DMS114 treated with DMSO at 0.1 percent for 48 hours (cell line): Measurements from ENCODE around the gene FBXL19.
A peak's percentile ranks its signal among the peaks of the same experiment; 100 is the strongest.
"Not testable (repeated sequence)": the region's sequence is repeated elsewhere in the genome, so short reads cannot be mapped to it uniquely, and the experiment has no call there.

ENCODE experiments used
- DNase-seq: peaks from one replicate; lab custom pipeline; 2025; ENCODE audit not compliant: unreplicated experiment; lab: John Stamatoyannopoulos, UW

Gene FBXL19, protein sequence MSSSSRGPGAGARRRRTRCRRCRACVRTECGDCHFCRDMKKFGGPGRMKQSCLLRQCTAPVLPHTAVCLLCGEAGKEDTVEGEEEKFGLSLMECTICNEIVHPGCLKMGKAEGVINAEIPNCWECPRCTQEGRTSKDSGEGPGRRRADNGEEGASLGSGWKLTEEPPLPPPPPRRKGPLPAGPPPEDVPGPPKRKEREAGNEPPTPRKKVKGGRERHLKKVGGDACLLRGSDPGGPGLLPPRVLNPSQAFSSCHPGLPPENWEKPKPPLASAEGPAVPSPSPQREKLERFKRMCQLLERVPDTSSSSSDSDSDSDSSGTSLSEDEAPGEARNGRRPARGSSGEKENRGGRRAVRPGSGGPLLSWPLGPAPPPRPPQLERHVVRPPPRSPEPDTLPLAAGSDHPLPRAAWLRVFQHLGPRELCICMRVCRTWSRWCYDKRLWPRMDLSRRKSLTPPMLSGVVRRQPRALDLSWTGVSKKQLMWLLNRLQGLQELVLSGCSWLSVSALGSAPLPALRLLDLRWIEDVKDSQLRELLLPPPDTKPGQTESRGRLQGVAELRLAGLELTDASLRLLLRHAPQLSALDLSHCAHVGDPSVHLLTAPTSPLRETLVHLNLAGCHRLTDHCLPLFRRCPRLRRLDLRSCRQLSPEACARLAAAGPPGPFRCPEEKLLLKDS

DNA sequence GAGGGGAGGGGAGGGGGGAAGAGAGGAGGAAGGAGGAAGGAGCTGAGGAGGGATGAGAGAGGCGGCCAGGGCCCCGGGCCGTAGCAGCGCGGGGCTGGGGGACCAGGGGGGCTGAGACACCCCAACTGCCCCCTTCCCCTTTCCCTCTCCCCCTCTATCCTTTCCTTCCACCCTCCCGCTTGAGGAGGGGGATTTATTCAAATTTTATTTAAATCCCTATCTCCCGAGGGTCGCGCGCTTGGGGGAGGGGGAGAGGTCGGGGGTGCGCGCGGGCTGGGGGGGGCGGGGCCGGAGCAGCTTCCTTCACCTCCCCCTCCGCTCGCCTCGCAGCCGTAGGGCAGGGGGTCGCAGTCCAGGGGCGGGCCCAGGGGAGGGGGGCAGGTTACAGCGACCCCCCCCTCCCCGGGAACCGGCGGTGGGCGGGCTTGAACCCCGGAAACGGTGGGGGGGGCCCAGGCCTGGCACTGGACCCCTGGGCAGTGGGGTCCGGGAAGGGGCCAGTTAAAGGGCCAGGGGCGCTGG is at the start of gene FBXL19:
FBXL19 (plus strand) TSS at position 19 of the 522 bp plus-strand sequence. CDS start 2,183 bp downstream, outside the sequence.
- DNase-seq: no peak

DNA sequence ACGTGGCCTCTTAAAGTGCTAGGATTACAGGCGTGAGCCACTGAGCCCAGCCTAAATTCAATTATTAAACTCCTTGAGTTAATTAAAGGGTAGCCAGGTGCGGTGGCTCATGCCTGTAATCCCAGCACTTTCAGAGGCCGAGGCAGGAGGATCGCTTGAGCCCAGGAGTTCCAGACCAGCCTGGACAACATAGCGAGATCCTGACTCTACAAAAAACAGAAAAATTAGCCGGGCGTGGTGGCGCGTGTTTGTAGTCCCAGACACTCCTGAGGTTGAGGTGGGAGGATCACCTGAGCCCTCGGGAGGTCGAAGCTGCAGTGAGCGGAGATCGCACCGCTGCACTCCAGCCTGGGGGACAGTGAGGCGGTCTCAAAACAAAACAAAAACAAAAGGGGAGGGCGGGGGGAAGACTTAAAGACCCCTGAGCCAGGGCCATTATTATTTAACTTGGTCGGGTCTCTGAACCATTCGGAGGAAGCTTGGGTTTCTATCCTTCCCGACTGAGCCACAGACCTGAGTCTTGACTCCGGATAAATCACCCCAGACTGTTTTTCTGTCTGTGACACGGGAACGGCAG is 49.0 kb upstream of the FBXL19 start:
- DNase-seq: no peak

DNA sequence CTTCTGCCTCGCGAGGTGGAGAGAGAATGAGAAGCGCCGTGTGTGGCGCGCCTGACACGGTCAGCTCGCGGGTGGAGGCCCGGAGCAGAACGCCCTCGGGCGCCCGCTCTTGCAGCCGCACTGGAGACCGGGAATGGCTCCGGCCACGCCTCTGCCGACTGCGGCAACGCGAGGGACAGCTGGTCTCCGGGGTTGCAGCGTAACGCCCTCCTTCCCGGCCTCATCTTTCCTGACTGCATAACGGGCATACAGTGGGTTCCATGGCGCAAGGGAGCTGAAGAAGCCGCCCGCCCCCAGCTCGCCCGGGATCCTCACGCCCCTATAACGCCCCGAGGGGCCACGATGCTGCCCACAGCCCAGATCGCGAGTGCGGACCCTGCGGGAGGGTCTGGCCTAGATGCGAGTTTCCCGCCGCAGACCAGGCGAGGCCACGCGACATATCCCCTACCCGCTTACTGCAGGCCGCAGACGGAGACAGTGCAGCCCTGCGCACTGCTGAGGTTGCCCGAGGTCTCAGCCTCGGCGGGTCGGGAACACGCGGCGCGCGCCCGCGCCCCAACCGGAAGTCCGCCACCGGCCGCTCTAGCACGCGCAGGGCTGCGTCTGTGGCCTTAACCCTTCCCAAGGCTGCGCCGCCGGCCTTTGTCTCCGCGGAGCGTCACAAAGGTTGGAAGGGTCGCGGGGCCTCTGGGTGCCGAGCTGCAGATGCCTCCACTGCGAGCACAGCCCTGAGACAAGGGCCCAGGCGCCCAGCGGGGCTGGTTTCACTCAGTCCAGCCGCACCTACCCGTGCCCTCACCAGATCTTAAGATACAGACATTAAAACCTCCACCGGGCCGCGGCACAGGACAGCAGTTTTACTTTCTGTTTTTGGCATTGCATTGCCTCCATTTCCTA is 48.3 kb upstream of the FBXL19 start:
- DNase-seq: peak; percentile 69

DNA sequence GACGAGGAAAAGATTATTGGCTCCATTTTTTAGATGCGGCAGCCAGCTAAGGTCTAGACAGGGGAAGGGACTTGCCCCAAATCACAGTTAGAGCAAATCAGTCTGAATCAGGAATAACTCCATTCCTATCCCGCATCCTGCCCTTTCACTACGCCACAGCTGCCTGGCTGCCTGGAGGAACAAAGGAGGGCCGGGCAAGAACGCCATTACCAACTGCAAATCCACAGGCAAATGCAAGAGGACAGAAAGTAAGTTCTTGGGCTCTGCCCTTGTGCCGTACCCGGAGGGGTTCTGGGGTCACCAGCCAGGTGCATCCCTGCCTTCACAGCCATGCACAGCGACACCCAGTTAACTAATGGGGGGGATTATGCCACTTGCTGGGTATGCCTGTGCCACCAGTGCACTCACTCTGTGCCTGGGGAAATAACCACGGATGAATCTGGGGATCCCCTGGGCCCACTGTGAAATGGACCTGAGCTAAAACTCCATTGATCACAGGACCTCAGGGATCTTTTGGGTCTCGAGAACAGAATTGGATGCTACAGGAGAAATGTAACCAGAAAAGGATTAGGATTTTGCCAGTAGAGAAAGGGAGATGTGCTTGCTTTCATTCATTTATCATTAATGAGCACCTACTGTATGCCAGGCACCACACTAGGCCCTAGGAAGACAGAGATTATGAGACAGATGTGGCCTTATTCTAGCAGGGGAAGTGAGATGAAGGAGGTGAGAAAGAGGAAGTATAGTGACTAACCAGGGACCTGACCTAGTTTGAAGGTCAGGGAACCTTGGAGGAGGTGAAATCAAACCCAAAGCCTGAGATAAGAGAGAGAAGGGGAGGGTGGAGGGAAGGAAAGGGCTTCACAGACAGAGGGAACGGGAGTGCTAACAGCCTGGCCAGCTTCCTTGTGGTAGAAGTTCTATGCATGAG is 47.2 kb upstream of the FBXL19 start:
- DNase-seq: peak; percentile 29

DNA sequence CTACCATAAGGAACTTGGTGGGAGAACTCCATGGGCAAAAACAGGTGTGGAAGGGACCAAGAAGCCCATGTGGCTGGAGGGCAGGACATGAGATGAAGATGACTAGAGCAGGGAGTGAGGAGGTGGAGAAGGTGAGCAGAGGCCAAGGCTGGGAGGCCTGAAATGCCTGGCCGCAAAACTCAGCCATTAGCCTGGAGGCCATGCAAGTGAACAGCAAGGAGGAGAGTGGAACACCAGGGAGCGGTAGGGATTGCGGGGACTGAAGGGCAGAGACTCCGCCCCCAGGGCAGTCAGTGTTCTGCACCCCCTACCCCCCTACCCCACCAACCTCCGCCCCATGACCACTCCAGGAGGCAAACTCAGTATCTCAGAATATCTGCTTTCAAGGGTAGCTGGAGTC is 46.5 kb upstream of the FBXL19 start:
- peak; percentile 12 for DNase-seq

DNA sequence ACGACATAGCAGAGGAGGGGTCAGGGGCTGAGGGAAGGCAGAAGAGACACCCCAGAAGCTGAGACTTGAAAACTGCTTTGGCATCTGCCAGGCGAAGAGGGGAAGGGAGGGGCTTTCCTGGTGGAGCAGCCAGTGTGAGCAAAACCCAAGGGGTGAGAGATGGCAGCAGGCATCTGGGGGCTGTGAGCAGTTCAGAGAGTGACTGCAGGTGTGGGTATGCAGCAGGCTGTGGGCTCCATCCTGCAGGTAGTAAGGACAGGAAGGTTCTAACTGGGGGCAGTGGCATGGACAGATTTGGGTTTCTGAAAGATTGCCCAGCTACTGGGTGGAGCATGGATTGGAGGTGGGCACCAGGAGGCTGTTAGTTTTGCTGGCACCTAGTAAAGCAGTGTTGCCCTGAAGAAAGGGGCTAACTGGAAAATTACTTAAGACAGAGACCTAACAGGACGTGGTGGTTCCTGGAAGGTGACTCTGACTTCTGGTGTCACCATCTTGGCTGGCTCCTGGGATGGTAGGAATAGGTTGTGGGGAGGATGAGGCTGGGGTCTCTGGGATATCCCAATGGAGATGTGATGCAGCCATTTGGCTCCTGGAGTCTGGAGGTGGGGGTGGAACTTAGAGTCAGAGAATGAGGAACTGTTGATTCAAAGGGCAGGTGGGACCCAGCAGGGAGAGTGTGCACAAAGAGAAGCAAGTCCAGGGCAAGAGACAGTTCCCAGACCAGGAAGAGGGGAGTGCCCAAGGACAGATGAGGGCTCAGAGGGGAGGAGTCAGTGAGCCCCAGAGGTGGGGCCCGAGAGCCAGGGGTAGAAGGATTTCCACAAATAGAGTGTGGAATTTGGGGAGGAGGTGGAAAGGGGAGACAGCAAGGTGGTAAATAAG is 40.7 kb upstream of the FBXL19 start:
- DNase-seq: no peak

DNA sequence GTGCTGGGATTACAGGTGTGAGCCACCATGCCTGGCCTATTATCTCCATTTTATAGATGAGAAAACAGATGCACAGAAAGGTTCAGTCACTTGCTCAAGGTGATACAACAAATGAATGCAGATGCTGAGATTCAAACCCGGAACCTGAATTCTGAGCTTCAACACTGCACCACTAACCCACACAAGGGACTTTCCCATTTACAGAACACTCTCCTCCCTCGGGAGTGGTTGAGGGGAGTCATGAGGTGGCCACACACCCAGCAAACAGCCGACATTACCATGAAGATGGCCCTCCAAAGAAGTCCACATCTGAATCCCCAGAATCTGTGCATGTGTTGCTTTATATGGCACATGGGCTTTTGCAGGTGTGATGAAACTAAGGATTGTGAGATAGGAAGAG is 38.6 kb upstream of the FBXL19 start:
- no peak for DNase-seq

DNA sequence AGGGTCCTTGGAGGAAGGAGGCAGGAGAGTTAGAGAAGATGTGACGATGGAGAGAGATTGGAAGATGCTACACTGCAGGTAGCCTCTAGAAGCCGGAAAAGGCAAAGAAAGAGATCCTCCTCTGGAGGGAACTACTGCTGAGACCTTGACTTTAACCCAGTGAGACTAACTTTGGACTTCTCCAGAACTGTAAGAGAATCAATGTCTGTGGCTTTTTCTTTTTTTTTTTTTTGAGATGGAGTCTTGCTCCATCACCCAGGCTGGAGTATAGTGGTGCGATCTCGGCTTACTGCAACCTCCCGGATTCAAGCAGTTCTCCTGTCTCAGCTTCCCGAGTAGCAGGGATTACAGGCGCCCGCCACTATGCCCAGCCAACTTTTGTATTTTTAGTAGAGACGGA is 38.2 kb upstream of the FBXL19 start:
- no peak for DNase-seq

DNA sequence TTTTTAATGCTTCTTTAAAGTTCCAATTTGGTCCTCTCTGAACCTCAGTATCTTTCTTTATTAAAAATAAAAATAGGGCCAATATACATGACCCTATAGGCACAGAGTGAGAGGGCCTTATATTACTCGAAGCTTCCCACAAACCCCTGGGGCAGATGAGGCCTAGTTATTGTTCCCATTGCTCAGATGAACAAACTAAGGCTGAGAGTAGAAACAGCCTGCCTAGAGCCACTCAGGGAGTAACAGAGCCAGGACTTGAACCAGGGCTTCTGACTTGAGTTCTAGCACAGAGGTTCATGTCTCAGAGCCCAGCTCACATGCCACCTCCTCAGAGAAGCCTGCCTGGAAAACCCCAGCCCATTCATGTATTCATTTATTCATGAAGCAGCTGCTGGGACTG is 37.2 kb upstream of the FBXL19 start:
- no peak for DNase-seq

DNA sequence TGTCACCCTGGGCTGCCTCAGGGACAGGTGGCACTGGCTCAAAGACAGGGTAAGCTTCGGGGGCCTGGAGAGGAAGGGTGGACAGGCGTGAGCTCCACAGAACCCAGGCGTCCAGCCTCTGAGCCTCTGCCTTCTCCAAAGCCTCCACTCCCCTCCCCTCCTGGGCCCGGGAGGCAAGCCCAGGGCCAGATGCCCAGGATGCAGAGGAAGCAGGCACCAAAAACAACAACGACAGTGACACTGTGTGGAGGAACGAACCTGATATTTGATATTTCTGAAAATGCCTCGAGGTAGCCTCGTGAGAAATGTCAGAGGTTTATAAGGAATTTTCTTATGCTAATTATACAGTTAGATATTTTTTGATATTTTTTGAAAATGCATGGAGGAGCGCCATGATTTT is 35.4 kb upstream of the FBXL19 start:
- DNase-seq: no peak

DNA sequence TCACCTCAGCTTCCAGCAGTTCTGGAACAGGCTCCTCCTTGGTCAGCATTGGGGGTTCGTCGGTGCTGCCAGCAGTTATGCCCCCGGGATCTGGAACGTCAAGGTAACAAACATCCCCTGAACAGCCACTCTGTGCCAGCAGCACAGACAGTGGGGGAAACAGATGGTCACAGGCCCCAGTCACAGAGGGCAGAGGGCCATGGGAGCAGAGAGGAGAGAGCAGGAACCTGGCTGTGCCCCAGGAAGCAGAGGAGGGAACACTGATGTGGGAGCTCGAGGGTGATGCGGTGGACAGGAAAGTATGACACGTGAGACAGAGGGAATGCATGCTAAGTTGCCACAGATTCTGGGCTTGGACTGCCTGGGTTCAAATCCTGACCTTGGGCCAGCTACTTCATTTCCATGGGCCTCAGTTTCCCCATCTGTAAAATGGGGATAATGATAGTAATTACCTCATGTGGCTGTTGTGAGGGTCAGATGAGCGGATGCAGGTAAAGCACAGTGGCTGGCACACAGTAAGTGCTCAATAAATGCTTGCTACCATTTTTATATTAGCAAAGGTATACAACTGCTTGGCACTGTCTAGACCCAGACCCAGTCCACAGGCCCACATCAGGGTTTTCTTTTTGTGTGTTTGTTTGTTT is 34.4 kb upstream of the FBXL19 start:
- no peak for DNase-seq

DNA sequence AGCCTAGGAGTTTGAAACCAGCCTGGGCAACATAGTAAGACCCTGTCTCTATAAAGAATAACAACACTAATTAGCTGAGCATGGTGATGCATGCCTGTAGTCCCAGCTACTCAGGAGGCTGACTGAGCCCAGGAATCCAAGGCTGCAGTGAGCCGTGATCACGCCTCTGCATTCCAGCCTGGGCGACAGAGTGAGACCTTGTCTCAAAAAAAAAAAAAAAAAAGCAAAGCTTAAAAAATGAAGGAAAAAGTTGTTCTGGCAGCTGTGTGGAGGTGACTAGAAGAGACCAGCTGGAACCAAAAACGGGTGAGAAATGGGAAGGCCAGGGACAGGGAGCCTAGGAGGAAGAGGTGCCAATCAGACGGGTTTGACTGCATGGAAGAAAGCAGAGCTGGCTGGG is 33.7 kb upstream of the FBXL19 start:
- DNase-seq: no peak

DNA sequence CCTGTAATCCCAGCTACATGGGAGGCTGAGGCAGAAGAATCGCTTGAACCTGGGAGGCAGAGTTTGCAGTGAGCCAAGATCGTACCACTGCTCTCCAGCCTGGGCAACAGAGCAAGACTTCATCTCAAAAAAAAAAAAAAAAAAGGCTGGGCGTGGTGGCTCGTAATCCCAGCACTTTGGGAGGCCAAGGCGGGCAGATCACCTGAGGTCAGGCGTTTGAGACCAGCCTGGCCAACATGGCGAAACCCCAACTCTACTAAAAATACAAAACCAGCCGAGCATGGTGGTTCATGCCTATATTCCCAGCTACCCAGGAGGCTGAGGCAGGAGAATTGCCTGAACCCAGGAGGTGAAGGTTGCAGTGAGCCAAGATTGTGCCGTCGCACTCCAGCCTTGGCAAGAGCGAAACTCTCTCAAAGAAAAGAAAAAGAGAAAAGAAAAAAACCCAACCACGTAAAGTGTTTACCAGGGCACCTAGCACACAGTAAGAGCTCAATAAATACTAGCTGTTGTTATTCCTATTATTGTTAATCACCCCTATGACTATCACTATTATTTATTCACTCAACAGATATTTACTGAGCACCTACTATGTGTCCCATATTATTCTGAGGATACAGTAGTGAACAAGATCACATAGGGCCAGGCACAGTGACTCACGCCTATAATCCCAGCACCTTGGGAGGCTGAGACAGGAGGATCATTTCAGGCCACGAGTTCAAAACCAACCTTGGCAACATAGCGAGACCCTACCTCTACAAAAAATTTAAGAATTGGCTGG is 32.1 kb upstream of the FBXL19 start:
- DNase-seq: not testable (repeated sequence)

DNA sequence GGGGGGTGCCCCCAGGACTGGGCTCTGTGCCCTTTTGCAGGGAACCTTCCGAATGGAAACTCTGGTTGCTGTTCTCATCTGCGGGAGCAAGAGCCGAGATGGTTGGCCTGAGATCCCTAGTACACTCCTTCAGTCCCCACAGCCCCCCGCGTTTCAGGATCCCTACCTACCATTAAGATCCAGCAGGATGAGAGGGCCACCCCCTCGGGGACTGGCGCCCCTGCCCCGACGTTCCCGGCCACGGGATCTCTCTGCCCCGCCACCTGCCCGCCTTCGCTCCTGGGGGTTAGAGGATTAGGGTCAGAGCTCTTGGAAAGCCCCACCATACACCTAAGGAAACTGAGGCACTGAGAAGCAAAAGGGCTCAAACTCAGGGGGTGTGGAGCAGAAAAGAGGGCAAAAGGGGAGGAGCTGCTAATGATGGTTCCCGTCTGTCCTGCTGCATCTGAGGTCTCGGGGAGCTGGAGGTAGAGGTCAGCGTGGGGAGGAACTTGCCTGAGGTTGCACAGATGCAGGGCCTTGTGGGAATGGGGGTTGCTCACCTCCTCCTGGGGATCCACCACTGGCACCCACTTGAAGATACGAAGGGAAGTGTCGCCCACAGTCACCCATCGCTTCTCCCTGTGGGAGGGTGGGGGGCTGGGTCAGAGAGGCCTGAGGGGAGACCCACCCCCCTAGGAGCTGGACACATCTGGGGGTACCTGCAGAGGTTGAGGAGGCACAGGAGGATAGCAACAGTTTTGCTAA is 30.5 kb upstream of the FBXL19 start:
- DNase-seq: no peak

DNA sequence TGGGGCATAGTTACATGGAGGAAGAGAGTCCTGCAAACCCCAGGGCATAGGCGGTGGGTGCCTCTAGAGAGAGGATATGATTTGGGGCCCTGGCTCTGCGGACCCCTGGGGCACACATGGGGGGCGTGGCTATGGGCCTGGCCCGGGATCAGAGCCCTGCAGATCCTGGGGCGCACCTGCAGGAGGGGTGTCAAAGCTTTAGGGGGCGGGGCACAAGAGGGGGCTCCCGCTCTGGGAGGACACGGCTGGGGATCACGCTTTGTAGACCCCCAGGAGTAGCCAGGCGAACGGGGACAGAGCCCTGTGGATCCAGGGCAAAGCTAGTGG is 30.0 kb upstream of the FBXL19 start:
- no peak for DNase-seq

DNA sequence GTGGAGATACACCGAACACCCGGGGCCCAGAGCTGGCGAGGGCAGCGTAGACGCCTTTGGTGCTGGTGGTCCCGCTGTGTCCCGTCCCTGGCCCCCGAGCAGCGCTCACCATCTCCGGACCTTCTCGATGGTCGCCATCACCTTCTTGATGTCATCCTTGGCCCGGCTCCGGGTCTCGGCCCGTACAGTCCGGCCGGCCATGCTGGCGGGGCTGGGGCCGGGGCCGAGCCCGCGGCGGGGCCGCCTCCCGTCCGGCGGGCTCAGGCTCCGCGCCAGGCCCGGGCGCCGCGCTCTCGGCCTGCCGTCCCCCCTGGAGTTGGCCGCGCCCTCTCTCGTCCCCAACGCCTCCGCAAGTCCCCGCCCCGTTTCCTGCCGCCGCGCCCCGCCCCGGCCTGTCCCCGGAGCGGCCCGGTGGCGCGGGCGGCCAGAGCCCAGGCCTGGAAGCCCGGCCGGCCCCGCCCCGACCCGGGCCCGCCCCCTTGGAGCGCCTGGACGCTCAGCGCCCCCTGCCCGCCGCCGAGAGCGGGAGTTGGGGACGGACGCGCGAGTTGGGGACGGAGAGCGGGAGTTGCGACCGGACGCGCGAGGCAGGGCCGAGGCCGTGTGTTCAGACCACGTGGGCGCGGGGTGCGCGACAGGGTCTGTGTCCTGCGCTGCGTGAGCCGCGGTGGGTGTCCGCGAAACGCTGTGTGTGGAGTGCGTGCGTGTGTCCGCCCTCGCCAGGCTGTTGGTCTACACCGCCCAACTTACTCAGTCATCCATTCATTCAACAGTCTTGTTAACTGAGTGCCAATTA is 29.4 kb upstream of the FBXL19 start, which contains the start of gene BCL7C:
BCL7C (minus strand) TSS at position 334 of the 796 bp plus-strand sequence; CDS start at position 201, 133 bp downstream.
- peak; percentile 84 for DNase-seq
